ENCODE results near the gene CPB2. TPM values are rescaled to one million over a fixed set of nuclear protein-coding genes. Genes with fewer than 3 reads are reported as not detected.

The CPB2 gene
- total RNA-seq, 2 donors from 2014 or later: 0.40 TPM; not detected in 1

- Histone ChIP-seq H3K4me1 (no peaks in the 10 kb centered on the region), H3K4me3 (no peak overlapping the region), H3K9me3 (no peaks in the 10 kb centered on the region), H3K27me3 (no peaks in the 10 kb centered on the region), H3K27ac (no peak overlapping the region), H3K36me3 (no peaks in the 10 kb centered on the region), H3K9ac (ENCODE audit: low read depth in 2 of 2, low read length in 2 of 2) (no peak overlapping the region)
- TF ChIP-seq CTCF (IDR thresholded peaks at IDR 0.05): no peak
- no peak for DNase-seq
- intact Hi-C loops (cut with DNase I): no loop called here
Measured at GRCh38 chr13:46127358-46128023, 22.7 kb upstream of the CPB2 start.

GRCh38 chr13:46126552-46127357 is 21.9 kb upstream of the CPB2 start:
- peak; percentile 59 for DNase-seq
- Histone ChIP-seq H3K9ac (ENCODE audit: low read depth in 2 of 2, low read length in 2 of 2) (no peak overlapping the region), H3K9me3 (no peaks in the 10 kb centered on the region), H3K27me3 (no peaks in the 10 kb centered on the region), H3K27ac (no peak overlapping the region), H3K4me1 (no peaks in the 10 kb centered on the region), H3K36me3 (no peaks in the 10 kb centered on the region), H3K4me3 (no peak overlapping the region)
- intact Hi-C loops (cut with DNase I): no loop called here
- peak; percentile 60 for TF ChIP-seq CTCF (IDR thresholded peaks at IDR 0.05)

GRCh38 chr13:46126056-46126455 is 21.2 kb upstream of the CPB2 start:
- H3K27me3 ChIP-seq: no peaks in the 10 kb centered on the region
- no peak for TF ChIP-seq CTCF (IDR thresholded peaks at IDR 0.05)
- no peaks in the 10 kb centered on the region for H3K9me3 ChIP-seq
- H3K4me3 ChIP-seq: no peak overlapping the region
- H3K4me1 ChIP-seq: no peaks in the 10 kb centered on the region
- DNase-seq: no peak
- intact Hi-C loops (cut with DNase I): no loop called here
- no peak overlapping the region for H3K27ac ChIP-seq
- H3K36me3 ChIP-seq: no peaks in the 10 kb centered on the region
- no peak overlapping the region for H3K9ac ChIP-seq (ENCODE audit: low read depth in 2 of 2, low read length in 2 of 2)

GRCh38 chr13:46124967-46125933 is 20.4 kb upstream of the CPB2 start:
- intact Hi-C loops (cut with DNase I): no loop called here
- Histone ChIP-seq H3K36me3 (no peaks in the 10 kb centered on the region), H3K27me3 (no peaks in the 10 kb centered on the region), H3K9me3 (no peaks in the 10 kb centered on the region), H3K9ac (ENCODE audit: low read depth in 2 of 2, low read length in 2 of 2) (no peak overlapping the region), H3K27ac (no peak overlapping the region), H3K4me1 (no peaks in the 10 kb centered on the region), H3K4me3 (no peak overlapping the region)
- DNase-seq: no peak
- TF ChIP-seq CTCF (IDR thresholded peaks at IDR 0.05): no peak

GRCh38 chr13:46124531-46124966 is 19.7 kb upstream of the CPB2 start:
- H3K27me3 ChIP-seq: no peaks in the 10 kb centered on the region
- no peaks in the 10 kb centered on the region for H3K4me1 ChIP-seq
- no peak overlapping the region for H3K27ac ChIP-seq
- no peak overlapping the region for H3K4me3 ChIP-seq
- H3K9ac ChIP-seq (ENCODE audit: low read depth in 2 of 2, low read length in 2 of 2): no peak overlapping the region
- intact Hi-C loops (cut with DNase I): no loop called here
- H3K36me3 ChIP-seq: no peaks in the 10 kb centered on the region
- TF ChIP-seq CTCF (IDR thresholded peaks at IDR 0.05): no peak
- no peaks in the 10 kb centered on the region for H3K9me3 ChIP-seq
- DNase-seq: no peak
